Cardiac muscle cell (in vitro differentiated cells and primary cell): ENCODE results near the gene PRSS56. TPM values are rescaled to one million over a fixed set of nuclear protein-coding genes. Genes with fewer than 3 reads are reported as not detected.

Source experiments
- DNase-seq, 2 donors: peaks; one replicate each; pipeline versions ENCODE4 v3.0.0 to v3.0.0-alpha.2; 2010 to 2017; ENCODE audit warnings: low read depth in 1 of 2, low spot score in 1 of 2
- H3K27ac ChIP-seq: fragments of 200-600 bp; sonication (generic); 2 replicates; pipeline ENCODE4 v1.5.1; 2016
- H3K27me3 ChIP-seq: fragments of 200-600 bp; sonication (generic); 2 replicates; pipeline ENCODE4 v1.6.0; 2016; ENCODE audit warnings: control low read depth
- H3K36me3 ChIP-seq: fragments of 200-600 bp; sonication (generic); 2 replicates; pipeline ENCODE4 v1.5.1; 2016; ENCODE audit warnings: control low read depth
- H3K4me1 ChIP-seq: fragments of 200-600 bp; sonication (generic); 2 replicates; pipeline ENCODE4 v1.8.1; 2017; ENCODE audit warnings: low read depth, mild to moderate bottlenecking, mixed run types
- H3K4me3 ChIP-seq: fragments of 200-600 bp; sonication (generic); 2 replicates; pipeline ENCODE4 v1.5.1; 2016; ENCODE audit warnings: mild to moderate bottlenecking
- H3K9me3 ChIP-seq: fragments of 200-600 bp; sonication (generic); 2 replicates; pipeline ENCODE4 v1.5.1; 2017; ENCODE audit warnings: low read depth, mild to moderate bottlenecking, control low read depth
- polyA plus RNA-seq: library from polyadenylated mRNA; unstranded; fragments of >200 nt; fragmentation: Nextera tagmentation; extraction: Ambion mirVana; gene quantifications from 2 replicates; pipeline ENCODE4 v1.2.1, GENCODE V29; 2016
- total RNA-seq: library from RNA; depleted of rRNA; stranded (reverse); fragments of >200 nt; gene quantifications from 2 replicates; pipeline ENCODE4 v1.2.3, GENCODE V29; 2016
- TF ChIP-seq, protein P1 (sequence below): IDR thresholded peaks from 2 replicates; pipeline ENCODE4 v1.5.1; 2012; ENCODE audit warnings: low read depth, mild to moderate bottlenecking, low read length

The PRSS56 gene
- total and polyA plus RNA-seq, 2 experiments from 2014 or later, result not detected

DNA sequence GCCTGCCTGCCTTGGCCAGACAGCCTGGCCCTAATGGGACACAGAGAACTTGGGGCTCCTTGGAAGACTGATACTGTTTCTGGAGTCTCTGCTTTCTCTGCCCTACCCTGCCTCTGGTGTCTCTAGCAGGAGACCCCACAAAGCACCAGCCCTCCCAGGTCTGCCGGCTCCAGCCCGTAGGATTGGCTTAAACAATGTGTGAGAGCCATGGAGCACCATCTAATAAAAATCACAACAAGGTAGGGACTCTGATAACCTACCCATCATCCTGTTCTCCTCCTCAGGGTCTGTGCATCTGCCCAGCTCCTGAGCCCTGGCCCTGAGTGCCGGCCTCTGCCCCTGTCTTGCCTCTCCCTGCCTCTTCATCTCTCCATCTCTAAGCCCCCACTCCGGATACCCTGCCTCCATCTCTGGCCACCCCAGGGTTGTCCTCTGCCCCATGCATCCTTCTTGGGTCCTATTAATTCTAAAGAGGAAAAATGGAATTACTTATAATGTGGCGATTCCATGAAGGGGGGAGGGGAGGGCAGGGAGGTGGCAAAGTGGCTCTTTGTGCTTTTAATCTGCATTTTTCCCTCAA is 31.4 kb upstream of the PRSS56 start:
- DNase-seq, result no peak

DNA sequence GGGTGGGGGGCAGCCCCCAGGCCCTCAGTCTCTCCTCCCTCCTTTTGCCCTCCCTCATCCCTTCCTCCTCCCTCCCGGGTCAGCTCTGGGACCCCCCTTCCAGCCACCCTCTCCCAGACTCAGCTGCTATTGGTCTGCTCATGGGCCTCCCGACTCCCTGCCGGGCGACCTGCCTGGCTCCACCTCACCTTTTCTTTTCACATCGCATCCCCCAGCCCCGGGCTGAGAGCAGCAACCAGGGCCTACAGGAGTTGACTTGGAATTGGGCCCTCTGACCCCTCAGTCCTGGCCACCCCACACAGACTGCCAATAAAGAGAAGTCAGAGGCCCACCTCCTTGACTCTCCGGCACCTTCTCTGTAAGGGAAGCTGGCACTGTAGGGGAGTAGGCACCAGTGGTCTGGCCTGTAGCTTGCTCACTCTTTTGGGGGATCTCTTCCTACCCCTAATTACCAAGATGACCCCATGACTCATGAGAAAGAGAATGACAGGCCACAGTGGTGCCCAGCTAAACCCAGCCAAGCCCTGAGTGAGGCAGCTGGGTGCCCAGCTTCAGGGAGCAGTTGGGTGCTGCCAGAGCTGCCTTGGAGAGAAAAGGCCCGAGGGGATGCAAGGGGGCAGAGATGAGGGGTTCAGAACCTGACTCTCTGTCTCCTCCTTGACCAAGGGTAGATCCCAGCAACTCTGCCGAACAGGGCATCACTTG is 30.5 kb upstream of the PRSS56 start:
- DNase-seq, result no peak
- H3K4me3 ChIP-seq, result no peak overlapping the region

More for the DNA sequence above, 31.4 kb upstream of the PRSS56 start:
- TF ChIP-seq, protein P1, sequence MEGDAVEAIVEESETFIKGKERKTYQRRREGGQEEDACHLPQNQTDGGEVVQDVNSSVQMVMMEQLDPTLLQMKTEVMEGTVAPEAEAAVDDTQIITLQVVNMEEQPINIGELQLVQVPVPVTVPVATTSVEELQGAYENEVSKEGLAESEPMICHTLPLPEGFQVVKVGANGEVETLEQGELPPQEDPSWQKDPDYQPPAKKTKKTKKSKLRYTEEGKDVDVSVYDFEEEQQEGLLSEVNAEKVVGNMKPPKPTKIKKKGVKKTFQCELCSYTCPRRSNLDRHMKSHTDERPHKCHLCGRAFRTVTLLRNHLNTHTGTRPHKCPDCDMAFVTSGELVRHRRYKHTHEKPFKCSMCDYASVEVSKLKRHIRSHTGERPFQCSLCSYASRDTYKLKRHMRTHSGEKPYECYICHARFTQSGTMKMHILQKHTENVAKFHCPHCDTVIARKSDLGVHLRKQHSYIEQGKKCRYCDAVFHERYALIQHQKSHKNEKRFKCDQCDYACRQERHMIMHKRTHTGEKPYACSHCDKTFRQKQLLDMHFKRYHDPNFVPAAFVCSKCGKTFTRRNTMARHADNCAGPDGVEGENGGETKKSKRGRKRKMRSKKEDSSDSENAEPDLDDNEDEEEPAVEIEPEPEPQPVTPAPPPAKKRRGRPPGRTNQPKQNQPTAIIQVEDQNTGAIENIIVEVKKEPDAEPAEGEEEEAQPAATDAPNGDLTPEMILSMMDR, result no peak
- Histone ChIP-seq H3K27ac (no peak overlapping the region), H3K9me3 (no peaks in the 10 kb centered on the region), H3K36me3 (no peaks in the 10 kb centered on the region), H3K4me3 (no peak overlapping the region), H3K27me3 (peaks cover 70% of the 10 kb centered on the region), H3K4me1 (peaks cover 4% of the 10 kb centered on the region)

DNA sequence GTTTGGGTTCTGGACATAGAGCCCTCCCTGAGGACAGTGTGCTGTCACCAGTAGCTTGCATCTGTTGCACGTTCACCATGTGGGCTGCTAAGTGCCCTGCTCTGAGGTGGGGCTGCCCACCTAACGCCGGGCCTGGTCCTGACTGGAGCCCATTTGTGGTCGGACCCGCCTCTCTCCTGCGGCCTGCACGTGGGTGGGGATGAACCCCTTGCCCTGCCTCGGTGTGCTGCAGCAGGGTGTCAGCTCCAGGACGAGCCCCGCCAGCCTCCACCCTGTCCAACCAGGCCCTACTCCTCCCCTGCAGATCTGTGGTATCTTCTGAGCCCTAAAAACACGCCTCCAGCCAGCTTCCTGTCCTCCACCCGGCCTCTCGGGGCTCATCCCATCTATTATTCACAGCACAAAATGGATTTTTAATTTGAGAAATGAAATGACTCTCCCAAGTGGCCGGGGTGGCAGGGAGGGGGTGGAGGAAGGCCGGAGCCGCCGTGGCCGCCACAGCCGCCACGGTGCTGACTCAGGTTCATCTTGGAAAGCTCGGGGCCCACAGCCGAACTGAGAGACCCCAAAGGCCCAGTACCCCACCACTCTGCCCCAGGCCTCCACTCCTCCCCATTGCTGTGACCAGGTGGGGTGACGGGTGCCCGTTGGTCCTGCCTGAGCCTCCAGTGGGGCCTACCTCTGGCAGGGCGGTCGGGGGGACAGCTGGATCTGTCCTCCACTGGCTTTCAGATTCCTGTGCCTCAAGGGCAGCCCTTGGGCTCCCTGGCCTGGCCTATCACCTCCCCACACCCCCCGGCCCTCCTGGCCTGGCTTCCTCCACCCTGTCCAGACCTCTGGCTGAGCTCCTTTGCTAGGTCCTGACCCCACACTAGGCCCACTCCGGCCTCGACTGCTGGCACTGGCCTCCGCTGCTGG is 29.7 kb upstream of the PRSS56 start:
- Histone ChIP-seq H3K4me3 (no peak overlapping the region), H3K9me3 (no peaks in the 10 kb centered on the region), H3K36me3 (no peaks in the 10 kb centered on the region), H3K4me1 (peaks cover 4% of the 10 kb centered on the region), H3K27ac (no peak overlapping the region), H3K27me3 (peaks cover 53% of the 10 kb centered on the region)
- TF ChIP-seq, protein P1, result no peak
- DNase-seq, result no peak

More for the DNA sequence above, 30.5 kb upstream of the PRSS56 start:
- H3K27ac ChIP-seq, result no peak overlapping the region
- peaks cover 4% of the 10 kb centered on the region for H3K4me1 ChIP-seq
- no peaks in the 10 kb centered on the region for H3K9me3 ChIP-seq
- no peaks in the 10 kb centered on the region for H3K36me3 ChIP-seq
- TF ChIP-seq, protein P1, result no peak
- peaks cover 61% of the 10 kb centered on the region for H3K27me3 ChIP-seq

DNA sequence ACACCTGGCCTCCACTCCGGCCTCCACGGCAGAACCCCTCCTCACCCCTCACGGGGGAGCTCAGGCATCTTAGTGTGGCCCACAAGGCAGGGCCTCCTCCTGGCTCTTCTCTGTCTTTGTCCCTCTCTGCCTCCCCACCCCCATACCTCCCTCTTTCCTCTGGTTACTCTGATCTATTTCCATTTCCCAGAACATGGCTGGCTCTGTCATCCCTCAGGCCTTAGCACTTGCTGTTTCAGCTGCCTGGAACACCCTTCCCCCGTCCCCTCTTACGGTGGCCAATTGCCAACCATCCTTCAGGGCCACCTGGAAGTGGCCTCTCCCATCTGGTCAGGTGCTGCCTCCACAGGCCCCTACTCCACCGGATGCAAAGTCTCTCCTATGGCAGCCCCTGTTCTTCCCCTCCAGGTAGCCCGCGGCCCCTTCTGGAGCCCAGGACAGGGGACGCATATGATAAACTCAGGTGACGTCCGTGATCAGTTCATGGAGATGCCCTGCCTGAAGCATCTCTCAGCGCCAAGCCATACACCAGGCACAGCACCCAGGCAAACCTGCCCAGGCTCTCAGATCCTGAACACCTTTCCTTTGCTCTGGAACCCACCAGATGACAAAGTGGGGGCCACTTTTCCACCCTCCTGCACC is 28.9 kb upstream of the PRSS56 start:
- H3K27ac ChIP-seq, result no peak overlapping the region

More for the DNA sequence above, 28.9 kb upstream of the PRSS56 start:
- Histone ChIP-seq H3K4me1 (no peaks in the 10 kb centered on the region), H3K9me3 (no peaks in the 10 kb centered on the region), H3K27me3 (peaks cover 45% of the 10 kb centered on the region), H3K4me3 (no peak overlapping the region), H3K36me3 (no peaks in the 10 kb centered on the region)
- DNase-seq, result no peak
- TF ChIP-seq, protein P1, result no peak
